Measurements from ENCODE around the gene CRP.

CRP gene

DNA sequence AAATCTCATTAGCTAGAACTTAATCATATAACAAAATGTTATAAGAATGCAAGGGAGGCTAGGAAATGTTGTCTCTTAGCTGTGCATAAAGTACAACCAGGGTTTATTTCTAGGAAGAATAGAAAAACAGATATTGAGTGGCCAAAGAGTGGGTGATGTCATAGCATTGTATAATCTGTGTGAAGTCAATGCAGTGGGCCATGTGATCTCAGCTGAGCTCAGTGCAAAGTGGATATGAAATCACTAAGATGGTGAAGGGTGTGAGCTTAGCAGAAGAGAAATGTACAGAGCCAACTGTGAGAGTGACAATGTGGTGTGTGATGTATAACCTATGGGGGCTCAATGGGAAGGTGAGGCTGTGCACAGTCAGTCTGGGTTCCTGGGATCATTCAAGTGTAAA lies 36.6 kb upstream of the CRP start:
- in situ Hi-C loops (cut with HindIII; ENCODE audit: low pct_ligation_motif_present, low sequenced_read_pairs): no loop called here
- no peak overlapping the region for H3K4me3 ChIP-seq (ENCODE audit: low read depth, low read length)
- TF ChIP-seq CTCF (IDR thresholded peaks at IDR 0.05; ENCODE audit: low read depth, low read length, missing control alignments): no peak
- no peak overlapping the region for H3K27ac ChIP-seq
- H3K27me3 ChIP-seq (replicated peaks): no peaks in the 10 kb centered on the region
- DNase-seq: no peak
- H3K36me3 ChIP-seq (replicated peaks): no peaks in the 10 kb centered on the region

GRCh38 chr1:159750621-159751020 lies 36.2 kb upstream of the CRP start:
- Histone ChIP-seq H3K27me3 (replicated peaks) (no peaks in the 10 kb centered on the region), H3K36me3 (replicated peaks) (no peaks in the 10 kb centered on the region), H3K27ac (no peak overlapping the region), H3K4me3 (ENCODE audit: low read depth, low read length) (no peak overlapping the region)
- in situ Hi-C loops (cut with HindIII; ENCODE audit: low pct_ligation_motif_present, low sequenced_read_pairs): no loop called here
- TF ChIP-seq CTCF (IDR thresholded peaks at IDR 0.05; ENCODE audit: low read depth, low read length, missing control alignments): no peak
- DNase-seq: no peak

DNA sequence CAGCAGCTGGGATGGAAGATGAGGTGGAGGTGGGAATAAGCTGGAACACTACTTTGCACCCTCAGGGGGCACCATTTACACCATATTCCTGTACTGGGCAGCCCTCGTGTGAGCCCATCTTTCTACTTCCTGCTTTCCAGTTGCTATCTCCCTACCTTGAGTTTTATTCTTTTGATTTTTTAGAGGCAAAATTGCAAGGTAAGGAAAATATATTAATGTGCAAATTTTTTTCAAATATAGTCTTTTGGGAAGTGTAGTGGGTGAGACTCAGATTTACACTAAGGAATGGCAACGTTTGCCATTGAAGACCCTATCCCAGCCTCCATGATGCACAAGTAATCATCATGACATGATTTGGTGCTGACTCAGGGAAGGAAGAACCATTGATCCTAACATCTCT lies 35.2 kb upstream of the CRP start:
- in situ Hi-C loops (cut with HindIII; ENCODE audit: low pct_ligation_motif_present, low sequenced_read_pairs): no loop called here

GRCh38 chr1:159748370-159748769 lies 34.0 kb upstream of the CRP start:
- Histone ChIP-seq H3K27ac (no peak overlapping the region), H3K4me3 (ENCODE audit: low read depth, low read length) (no peak overlapping the region), H3K36me3 (replicated peaks) (no peaks in the 10 kb centered on the region), H3K27me3 (replicated peaks) (no peaks in the 10 kb centered on the region)
- in situ Hi-C loops (cut with HindIII; ENCODE audit: low pct_ligation_motif_present, low sequenced_read_pairs): no loop called here
- TF ChIP-seq CTCF (IDR thresholded peaks at IDR 0.05; ENCODE audit: low read depth, low read length, missing control alignments): no peak
- DNase-seq: no peak

More for the DNA sequence above, 35.2 kb upstream of the CRP start:
- Histone ChIP-seq H3K4me3 (ENCODE audit: low read depth, low read length) (no peak overlapping the region), H3K36me3 (replicated peaks) (no peaks in the 10 kb centered on the region), H3K27ac (no peak overlapping the region), H3K27me3 (replicated peaks) (no peaks in the 10 kb centered on the region)
- no peak for TF ChIP-seq CTCF (IDR thresholded peaks at IDR 0.05; ENCODE audit: low read depth, low read length, missing control alignments)
- DNase-seq: no peak

DNA sequence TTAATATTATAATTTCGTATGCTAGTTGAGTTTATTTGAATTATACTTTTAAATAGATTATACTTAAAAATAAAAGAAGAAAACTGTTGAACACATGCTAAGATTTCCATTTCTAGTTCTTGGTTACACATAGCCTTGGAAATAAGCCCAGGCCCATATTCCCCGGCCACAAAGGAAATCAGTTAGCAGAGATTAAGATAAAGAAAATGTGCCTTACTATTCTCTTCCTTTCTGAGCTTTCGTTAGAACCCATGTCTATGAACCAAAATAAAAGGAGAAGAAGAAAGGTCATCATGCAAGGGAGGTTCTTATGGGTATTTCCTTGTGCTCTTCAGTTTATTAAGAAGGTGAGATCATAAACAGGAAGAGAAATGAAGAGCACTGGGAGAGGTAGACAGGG lies 32.3 kb upstream of the CRP start:
- DNase-seq: no peak
- Histone ChIP-seq H3K36me3 (replicated peaks) (no peaks in the 10 kb centered on the region), H3K27ac (no peak overlapping the region), H3K4me3 (ENCODE audit: low read depth, low read length) (no peak overlapping the region), H3K27me3 (replicated peaks) (no peaks in the 10 kb centered on the region)
- TF ChIP-seq CTCF (IDR thresholded peaks at IDR 0.05; ENCODE audit: low read depth, low read length, missing control alignments): no peak
- in situ Hi-C loops (cut with HindIII; ENCODE audit: low pct_ligation_motif_present, low sequenced_read_pairs): no loop called here

GRCh38 chr1:159743651-159744410 lies 29.4 kb upstream of the CRP start:
- Histone ChIP-seq H3K4me3 (ENCODE audit: low read depth, low read length) (no peak overlapping the region), H3K27ac (no peak overlapping the region), H3K36me3 (replicated peaks) (no peaks in the 10 kb centered on the region), H3K27me3 (replicated peaks) (no peaks in the 10 kb centered on the region)
- in situ Hi-C loops (cut with HindIII; ENCODE audit: low pct_ligation_motif_present, low sequenced_read_pairs): no loop called here
- DNase-seq: no peak
- no peak for TF ChIP-seq CTCF (IDR thresholded peaks at IDR 0.05; ENCODE audit: low read depth, low read length, missing control alignments)

Data from brain microvascular endothelial cell (primary cell).